Middle frontal gyrus (tissue), 1 donor: Measurements from ENCODE around the gene PTPN11.

Experiments
- DNase-seq: peaks from one replicate; pipeline ENCODE4 v3.0.0-alpha.2; 2015; ENCODE audit warnings: low spot score; ENCODE audit errors: extremely low spot score

The PTPN11 gene

GRCh38 chr12:112538740-112539139 is 120.0 kb downstream of the PTPN11 start:
- no peak for DNase-seq

- no peak for DNase-seq
Observed at GRCh38 chr12:112539221-112539620, 120.5 kb downstream of the PTPN11 start.

GRCh38 chr12:112540021-112540420 is 121.3 kb downstream of the PTPN11 start:
- DNase-seq, result no peak

- peak; percentile 22 for DNase-seq
Observed at GRCh38 chr12:112543751-112544150, 125.0 kb downstream of the PTPN11 start.

GRCh38 chr12:112546339-112546738 is 127.6 kb downstream of the PTPN11 start:
- no peak for DNase-seq

GRCh38 chr12:112546996-112547395 is 128.2 kb downstream of the PTPN11 start:
- DNase-seq, result no peak

GRCh38 chr12:112549031-112549430 is 130.3 kb downstream of the PTPN11 start:
- DNase-seq, result no peak

GRCh38 chr12:112551681-112552080 is 132.9 kb downstream of the PTPN11 start:
- no peak for DNase-seq

- DNase-seq, result no peak
Observed at GRCh38 chr12:112555621-112556233, 137.0 kb downstream of the PTPN11 start.

- no peak for DNase-seq
Observed at GRCh38 chr12:112557951-112558630, 139.3 kb downstream of the PTPN11 start.
